GM19463 (cell line): ENCODE measurements around the gene SH3BP5.
"Not testable (repeated sequence)": the region's sequence is repeated elsewhere in the genome, so short reads cannot be mapped to it uniquely, and the experiment has no call there.

Source experiments
- ATAC-seq: cut with Tn5 transposase; IDR thresholded peaks from one replicate; pipeline ENCODE4 v1.9.1; 2021; ENCODE audit warnings: mild to moderate bottlenecking, moderate library complexity; ENCODE audit not compliant: unreplicated experiment

The SH3BP5 gene, protein sequence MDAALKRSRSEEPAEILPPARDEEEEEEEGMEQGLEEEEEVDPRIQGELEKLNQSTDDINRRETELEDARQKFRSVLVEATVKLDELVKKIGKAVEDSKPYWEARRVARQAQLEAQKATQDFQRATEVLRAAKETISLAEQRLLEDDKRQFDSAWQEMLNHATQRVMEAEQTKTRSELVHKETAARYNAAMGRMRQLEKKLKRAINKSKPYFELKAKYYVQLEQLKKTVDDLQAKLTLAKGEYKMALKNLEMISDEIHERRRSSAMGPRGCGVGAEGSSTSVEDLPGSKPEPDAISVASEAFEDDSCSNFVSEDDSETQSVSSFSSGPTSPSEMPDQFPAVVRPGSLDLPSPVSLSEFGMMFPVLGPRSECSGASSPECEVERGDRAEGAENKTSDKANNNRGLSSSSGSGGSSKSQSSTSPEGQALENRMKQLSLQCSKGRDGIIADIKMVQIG

DNA sequence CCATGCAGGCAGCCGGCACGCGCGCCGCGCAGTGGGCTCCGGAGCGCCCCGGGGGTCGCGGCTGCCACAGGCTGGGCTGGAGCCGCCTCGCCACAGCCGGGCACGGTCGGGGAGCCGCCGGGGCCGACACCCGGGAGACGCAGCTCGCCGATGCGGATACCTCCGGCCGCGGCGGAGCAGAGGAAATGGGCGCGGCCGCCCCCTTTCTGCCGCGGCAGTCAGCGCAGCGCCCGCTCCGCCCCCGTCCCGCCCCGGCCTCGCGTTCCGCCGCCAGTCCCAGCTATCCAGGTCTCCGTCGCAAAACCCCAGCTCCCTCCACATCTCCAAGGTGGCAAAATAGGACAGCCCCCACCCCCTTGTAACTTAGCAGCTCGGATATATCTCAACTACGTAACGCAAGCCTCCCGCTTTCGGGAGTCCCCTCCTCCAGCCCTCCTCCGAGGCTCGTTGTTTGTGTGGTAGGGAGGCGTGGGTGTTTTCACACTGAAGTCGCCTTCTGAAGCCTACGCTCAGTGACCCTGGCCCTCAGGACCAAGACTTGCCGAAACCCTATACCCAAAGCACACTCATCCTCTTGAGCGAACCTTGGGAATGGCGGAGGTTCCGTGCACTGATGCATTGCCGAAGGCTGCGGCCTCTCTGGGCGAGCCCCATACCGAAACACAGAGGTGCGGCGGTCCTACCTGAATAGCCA lies at the start of gene SH3BP5:
Gene SH3BP5 (minus strand): TSS at position 182 of the 694 bp plus-strand sequence. CDS start 178 bp downstream, at position 4.
- peak; percentile 81 for ATAC-seq

DNA sequence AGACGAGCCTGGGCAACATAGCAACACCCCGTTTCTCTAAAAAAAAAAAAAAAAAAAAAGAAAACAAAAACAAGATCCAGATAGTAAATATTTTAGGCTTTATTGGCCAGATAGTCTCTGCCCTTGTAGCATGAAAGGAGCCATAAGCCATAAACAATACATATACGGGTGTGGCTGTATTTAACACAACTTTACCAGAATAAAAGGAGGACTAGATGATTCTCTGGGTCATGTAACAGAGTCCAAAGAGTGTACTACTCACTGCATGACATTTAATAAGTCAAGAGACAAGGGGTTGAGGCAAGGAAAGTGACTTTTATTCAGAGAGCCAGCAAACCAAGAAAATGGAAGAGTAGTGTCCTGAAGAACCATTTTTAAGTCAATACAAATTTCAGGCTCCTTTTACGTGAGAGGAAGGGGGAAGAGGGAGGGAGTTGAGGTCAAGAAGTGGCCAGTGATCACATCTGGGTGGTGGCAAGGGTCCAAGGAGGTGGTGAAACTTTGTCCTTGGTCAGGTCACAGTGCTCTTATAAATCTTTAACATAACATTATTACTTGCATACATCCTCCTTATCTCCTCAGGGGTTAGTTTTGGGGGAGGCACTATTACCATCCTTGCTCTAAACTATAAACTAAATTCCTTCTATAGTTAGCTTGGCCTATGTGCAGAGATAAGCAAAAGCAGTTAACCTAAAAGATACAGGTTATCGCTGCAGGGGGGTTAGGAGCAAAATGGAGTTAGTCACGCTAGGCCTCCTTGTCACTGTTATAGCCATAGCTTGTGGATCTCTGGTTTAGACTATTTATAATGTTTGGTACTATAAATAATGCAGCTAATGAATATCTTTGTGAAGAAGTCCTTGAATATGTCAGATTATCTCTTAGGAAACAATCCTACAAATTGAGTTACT lies 48.8 kb upstream of the SH3BP5 start:
- no peak for ATAC-seq

DNA sequence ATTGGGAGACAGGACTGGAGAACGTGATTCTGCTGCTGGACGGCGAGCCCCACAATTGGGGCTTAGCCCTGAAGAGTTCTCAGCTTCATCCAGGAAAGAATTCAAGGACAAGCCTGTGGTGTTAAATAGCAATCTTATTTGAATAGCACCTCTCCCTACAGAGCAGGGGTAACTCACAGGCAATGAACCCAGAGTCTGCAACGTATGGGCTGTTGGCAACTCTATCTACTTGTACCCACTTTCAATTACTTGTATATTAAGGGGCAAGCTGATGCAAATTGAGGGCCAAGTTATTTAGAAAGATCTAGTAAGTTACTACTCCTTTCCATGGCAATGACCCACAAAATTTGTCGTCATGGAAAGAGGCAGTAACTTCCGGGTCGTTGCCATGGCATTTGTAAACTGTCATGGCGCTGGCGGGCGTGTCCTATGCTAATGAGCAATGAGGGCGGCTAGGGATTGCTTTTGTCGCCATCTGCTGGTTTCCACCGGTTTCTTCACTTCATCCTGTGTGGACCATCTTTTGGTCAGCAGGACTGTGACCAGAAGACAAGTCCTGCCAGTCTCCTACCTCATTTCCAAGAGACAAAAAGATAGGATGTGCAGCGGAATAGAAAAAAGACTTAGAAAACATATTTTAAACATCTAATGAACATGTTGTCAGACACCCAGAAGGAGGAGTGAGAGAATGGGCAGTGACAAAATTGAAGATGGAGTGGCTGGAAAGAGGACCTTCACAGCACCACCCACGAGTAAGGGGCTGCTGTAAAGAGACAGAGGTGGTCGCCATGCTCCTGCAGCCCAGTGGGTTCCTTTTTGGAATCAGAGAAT lies 45.8 kb upstream of the SH3BP5 start:
- peak; percentile 93 for ATAC-seq

DNA sequence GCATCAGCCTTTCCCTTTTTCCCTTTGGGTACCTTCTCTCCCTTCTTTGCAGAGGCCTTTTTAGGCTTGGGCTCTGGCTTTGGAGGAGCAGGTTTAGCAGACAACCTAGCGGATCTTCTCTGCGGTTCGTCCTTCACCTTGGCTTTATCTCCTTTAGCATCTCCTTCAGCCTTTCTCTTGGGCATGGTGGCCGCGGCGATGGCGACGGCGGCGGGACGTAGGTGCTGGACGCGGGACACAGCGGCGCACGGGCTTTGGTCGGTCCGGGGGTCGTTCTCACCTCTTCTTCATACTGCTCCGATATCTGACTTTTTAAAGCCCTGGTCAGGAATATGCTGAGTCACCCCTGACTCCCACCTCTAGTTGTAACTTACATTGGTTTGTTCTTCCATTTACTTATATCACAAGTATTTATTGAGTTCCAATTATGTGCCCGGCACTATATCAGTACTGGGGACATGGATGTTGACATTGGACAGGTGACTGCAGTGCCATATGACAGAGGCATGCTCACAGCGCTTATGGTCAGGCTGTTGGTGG lies 43.1 kb upstream of the SH3BP5 start:
- no peak for ATAC-seq

DNA sequence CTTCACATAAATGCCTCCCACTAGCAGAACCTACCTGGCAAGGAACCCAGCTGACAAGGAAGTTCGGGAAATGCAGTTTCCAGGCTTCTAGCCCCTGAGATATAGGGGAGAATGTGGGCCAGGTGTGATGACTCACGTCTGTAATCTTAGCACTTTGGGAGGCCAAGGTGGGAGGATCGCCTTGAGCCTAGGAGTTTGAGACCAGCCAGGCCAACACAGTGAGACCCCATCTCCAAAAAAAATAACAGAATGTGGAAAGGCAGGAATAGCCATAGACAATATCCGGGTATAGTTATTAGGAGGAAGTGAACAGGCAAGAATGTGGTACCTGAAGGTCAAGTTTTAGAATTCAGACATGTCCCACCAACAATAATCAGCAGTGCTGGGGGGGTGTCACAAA lies 40.5 kb upstream of the SH3BP5 start:
- ATAC-seq: no peak

DNA sequence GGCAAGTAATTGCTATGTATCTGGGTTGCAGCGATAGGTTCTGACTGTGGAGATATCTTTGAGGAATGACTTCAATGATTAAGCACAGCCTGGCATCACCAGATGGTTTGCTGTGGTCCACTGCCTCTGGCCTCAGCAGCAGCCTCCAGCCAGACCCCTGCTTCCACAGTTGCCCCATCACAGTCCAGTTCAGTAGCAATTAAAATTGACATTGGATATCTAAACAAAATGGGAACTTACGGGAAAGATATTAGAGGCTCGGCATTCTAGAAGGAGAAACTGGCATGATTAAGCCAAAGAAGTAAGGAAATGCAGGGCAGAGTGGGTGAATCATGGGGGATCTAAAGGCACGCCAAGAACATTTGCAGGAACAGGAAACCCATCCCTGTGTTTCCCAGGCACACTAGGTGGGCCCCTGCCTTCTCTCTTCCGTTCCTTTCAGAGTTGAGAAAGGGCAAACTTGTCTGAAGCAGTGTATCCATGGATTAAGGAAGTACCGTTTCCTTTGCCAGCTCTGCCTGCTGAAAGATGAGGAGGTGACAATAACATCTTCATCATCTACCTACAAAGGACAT lies 36.3 kb upstream of the SH3BP5 start:
- no peak for ATAC-seq

DNA sequence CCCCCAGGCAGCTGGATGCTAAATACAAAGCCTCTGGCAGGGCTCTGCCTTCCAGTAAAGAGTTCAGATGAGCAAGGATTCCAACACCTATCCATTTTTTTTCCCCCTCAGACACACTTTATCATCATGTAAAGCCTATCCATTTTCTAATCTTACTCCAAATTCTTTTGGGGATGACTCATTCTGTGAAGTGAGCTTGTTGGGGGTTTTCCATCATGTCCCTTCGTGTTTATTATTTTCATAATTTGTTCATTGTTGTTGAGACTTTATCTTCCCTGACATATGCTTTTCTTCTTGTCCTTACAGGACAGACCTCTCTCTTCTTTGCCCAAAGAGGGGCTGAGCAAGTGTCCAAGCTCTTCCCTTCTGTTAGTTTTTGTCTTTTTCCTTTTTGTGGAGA lies 34.7 kb upstream of the SH3BP5 start:
- ATAC-seq: no peak

DNA sequence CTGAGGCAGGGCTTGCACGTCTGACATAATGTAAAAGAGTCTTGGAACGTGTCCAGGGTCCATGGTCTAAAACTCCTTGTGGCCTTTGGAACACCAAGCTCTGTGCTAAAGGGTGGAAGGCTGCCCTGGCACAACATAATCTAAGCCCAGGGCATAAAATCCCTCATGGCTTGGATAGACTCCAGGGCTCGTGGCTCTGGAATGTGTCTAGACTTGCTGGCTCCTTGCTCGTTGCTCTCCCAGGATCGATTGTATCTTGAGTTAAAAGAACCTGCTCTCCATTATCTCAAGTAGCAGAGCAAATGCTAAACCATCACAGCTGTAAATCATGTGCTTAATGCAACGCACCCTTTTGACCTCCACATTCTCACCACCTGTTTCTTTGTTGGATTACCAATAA lies 31.7 kb upstream of the SH3BP5 start:
- ATAC-seq: not testable (repeated sequence)

DNA sequence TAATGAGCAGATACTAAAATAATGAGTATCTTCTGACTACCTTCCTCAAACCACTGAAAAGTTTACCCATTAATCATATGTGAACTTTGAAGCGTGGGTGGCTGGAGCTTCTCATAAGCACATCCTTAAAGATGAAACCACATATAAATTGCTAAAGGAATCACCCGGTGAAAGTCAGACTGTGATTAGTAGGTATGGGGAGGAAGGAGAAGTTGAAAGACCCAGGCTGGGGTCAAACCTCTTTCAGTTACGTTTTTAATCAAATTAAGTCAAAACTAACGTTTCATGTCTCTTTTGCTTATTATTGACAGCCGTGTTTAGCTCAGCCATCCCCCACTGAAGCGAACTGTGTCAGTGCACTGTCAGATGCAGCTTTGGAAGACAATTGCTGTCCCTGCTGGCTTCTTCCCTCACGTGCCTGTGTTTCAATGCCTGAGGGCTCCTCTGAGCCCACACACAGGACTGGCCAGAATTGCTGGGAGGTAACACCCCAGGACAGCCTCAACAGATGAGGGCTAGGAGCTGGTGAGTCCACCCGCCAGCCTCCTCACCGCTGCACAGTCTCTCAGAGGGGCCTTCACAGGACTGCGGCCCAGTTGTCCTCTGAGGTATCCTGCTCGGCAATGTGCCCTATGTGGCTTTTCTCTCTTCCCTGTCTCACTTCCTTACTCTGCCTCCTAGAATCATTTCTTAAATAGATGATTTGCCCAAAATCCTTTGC lies 29.3 kb upstream of the SH3BP5 start:
- peak; percentile 77 for ATAC-seq

DNA sequence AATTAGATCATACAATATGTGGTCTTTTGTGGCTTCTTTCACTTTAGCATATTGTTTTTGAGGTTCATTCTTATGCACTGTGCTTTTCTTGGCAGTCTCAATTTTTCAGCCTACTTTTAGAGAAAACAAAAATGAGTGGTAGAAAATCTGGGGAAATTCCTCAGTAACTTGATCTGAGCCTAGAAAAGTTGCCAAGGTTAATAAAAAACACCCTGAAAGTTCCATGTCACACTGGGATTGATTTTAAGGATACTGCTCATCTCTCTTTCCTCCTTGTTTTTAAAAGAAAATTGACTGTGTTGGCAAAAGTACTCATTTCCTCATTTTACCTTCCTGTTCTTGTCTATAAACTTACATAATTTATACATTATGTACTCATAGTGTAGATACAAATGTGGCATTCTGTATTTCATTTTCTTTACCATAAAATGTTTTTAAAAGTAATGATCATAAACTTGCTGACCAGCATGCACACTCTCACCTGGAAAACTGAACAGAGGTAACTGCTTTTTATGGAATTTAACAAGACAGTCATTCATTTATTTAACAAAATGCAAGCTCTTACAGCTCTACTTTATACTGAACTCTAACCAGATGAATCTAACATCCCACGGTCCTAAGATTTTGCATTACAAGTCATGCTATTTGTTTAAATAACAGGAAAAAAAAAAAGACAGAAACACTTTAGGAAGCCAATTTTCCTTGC lies 28.6 kb upstream of the SH3BP5 start:
- ATAC-seq: no peak

DNA sequence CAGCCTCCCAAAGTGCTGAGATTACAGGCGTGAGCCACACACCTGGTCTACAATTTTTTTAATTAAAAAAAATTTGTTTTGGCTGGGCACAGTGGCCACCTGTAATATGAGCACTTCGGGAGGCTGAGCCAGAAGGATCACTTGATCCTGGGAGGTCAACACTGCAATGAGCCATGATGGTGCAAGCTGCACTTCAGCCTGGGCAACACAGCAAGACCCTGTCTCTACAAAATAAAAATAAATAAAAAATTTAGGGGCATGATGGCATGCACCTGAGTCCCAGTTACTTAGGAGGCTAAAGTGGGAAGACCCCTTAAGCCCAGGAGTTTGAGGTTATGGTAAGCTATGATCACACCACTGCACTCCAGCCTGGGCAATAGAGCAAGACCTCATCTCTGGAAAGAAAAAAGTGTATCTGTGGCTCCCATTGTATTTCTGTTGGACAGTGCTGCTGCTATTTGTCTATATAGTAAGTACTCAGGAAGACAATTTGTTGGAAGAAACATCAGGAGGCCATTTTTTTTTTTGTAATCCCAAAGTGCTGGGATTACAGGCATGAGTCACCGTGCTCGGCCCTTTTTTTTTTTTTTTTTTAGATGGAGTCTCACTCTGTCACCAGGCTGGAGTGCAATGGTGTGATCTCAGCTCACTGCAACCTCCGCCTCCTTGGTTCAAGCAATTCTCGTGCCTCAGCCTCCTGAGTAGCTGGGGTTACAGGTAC lies 27.5 kb upstream of the SH3BP5 start:
- no peak for ATAC-seq

DNA sequence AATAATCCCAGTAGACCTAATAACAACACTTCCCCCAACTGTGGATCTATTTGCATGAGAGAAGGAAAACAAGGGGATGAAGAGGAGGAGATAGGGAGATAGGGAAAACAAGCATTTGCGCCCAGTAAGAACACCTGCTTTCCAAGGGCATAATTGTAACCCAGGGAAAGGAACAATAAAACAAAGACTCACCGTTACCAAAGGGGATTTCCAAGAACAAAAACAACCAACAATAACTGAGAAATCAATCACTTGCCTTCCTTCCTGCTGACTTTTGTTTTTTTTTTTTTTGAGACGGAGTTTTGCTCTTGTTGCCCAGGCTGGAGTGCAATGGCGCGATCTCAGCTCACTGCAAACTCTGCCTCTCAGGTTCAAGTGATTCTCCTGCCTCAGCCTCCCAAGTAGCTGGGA lies 24.3 kb upstream of the SH3BP5 start:
- not testable (repeated sequence) for ATAC-seq

DNA sequence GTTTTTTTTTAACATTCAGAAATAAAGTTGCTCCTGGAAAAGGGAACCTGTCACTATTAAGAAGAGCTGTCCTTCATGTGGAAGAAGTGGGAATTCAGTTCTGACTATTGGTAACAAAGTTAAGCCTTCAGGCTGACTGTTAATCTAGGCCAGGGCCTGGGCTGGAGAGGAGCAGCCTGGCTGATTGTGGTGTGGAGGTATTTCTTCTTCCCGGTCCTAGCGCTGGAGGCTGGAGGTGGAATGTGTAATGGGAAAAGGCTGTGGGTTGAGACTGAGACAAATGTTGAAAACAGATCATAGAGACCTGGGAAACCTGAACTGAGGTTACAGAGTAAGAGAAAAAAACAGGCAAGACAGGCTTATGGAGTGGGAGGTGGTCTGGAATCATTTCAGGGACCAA lies 23.8 kb upstream of the SH3BP5 start:
- ATAC-seq: no peak

DNA sequence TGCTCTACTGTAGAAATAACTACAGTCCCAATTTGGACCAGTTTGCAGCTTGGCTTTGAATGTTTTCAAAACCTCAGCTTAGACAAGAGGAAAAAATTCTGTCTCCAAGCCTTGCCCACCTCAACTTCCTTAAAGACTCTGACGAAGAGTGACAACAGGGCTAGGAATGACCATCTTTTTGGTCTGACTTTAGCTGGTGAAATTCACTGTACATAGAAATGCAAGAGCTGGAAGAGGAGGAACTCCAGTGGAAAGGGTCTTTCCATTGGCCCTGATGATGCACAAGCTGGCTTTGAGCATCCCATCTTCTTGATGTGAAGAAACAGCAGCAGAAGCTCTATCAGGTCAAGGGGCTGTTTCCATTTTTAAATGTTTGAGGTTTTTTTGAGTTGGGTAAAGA lies 22.7 kb upstream of the SH3BP5 start:
- ATAC-seq: no peak

DNA sequence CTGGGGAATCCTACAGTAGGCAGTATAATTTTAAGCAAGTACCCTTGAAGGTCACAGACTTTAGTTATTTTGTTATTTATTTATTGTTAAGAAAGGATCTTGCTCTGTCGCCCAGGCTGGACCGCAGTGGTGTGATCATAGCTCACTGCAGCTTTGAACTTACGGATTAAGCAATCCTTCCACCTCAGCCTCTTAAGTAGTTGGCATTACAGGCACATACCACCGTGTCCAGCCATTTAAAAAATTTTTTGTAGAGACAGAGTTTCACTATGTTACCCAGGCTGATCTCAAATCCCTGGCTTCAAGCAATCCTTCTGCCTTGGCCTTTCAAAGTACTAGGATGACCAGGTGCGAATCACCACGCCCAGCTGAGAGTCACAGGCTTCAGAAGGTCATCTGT lies 22.1 kb upstream of the SH3BP5 start:
- ATAC-seq: no peak

DNA sequence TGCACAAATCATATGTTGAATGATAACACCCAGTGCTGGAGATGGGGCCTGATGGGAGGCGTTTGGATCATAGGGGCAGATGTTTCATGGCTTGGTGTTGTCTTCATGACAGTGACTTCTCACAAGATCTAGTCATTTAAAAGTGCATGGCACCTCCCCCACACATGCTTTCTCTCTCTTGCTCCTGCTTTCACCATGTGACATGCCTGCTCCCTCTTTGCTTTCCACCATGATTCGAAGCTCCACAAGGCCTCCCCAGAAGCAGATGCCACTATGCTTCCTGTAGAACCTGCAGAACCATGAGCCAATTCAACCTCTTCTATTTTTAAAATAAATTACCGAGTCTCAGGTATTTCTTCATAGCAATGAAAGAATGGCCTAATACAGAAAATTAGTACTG lies 17.8 kb upstream of the SH3BP5 start:
- ATAC-seq: no peak

DNA sequence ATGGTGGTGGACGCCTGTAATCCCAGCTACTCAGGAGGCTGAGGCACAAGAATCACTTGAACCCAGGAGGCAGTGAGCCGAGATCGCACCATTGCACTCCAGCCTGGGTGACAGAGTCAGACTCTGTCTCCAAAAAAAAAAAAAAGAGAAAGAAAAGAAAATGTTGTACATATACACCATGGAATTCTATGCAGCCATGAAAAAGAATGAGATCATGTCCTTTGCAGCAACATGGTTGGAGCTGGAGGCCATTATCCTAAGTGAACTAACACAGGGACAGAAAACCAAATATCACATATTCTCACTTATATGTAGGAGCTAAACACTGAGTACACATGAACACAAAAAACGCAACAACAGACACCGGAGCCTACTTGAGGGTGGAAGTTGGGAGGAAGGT lies 17.1 kb upstream of the SH3BP5 start:
- ATAC-seq: not testable (repeated sequence)

DNA sequence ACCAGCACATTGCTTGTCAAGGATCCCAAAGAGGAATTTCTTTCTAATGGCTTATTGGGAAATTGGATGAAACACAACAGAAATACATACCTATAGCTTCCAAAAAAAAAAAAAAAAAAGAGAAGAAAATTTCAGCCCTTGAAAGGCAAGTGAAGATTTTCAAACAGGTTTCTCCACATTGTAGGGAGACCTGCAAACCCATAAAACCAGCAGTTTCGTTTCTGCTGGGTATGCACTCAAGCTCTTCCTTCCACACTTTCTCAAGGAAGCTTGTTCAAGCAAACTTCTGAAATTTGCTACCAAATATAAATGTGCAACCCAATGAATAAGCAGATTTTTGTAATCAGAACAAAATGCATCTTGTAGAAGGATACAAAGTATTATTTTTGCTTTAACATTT lies 15.9 kb upstream of the SH3BP5 start:
- ATAC-seq: no peak
